DOHH2 (cell line): Measurements from ENCODE around the gene CNTF.

ENCODE experiments used
- EZH2phosphoT487 ChIP-seq: fragments of 200-600 bp; sonication (generic); IDR thresholded peaks from 2 replicates; pipeline ENCODE4 v1.6.1; 2017; ENCODE audit warnings: borderline replicate concordance, mild to moderate bottlenecking, antibody characterized with exemption, low read length, moderate library complexity, mixed read lengths
- TF ChIP-seq, protein P1 (sequence below): fragments of 200-600 bp; sonication (generic); IDR thresholded peaks from one replicate; pipeline ENCODE4 v1.5.1; 2014; ENCODE audit warnings: antibody characterized with exemption, mild to moderate bottlenecking, low read depth, low read length; ENCODE audit not compliant: poor library complexity, severe bottlenecking

DNA sequence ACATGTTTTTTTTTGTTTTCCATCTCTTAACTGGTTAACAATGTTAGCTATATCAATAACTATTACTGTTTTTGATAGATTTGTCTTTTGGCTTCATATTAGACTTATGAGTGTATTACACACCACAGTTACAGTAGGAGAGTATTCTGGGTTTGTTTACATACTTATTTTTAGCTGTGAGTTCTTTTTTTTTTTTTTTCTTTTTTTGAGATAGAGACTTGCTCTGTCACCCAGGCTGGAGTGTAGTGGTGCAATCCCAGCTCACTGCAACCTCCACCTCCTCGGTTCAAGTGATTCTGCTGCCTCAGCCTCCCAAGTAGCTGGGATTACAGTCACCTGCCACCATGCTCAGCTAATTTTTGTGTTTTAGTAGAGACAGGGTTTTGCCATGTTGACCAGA is 28.0 kb downstream of the CNTF start:
- TF ChIP-seq, protein P1, sequence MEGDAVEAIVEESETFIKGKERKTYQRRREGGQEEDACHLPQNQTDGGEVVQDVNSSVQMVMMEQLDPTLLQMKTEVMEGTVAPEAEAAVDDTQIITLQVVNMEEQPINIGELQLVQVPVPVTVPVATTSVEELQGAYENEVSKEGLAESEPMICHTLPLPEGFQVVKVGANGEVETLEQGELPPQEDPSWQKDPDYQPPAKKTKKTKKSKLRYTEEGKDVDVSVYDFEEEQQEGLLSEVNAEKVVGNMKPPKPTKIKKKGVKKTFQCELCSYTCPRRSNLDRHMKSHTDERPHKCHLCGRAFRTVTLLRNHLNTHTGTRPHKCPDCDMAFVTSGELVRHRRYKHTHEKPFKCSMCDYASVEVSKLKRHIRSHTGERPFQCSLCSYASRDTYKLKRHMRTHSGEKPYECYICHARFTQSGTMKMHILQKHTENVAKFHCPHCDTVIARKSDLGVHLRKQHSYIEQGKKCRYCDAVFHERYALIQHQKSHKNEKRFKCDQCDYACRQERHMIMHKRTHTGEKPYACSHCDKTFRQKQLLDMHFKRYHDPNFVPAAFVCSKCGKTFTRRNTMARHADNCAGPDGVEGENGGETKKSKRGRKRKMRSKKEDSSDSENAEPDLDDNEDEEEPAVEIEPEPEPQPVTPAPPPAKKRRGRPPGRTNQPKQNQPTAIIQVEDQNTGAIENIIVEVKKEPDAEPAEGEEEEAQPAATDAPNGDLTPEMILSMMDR, result no peak
- no peak for TF ChIP-seq EZH2phosphoT487
